Mononuclear cell (primary cell): Measurements from ENCODE around the gene GPX3. TPM values are rescaled to one million over a fixed set of nuclear protein-coding genes. Genes with fewer than 3 reads are reported as not detected.

Source experiments
- H3K27me3 ChIP-seq: 2 replicates; pipeline ENCODE4 v1.6.0; 2011; ENCODE audit warnings: low read length, control low read depth; ENCODE audit not compliant: insufficient read depth
- H3K4me1 ChIP-seq: 2 replicates; pipeline ENCODE4 v1.5.1; 2011; ENCODE audit warnings: mild to moderate bottlenecking, low read length, control low read depth; ENCODE audit not compliant: insufficient read depth
- H3K4me3 ChIP-seq: 2 replicates; pipeline ENCODE4 v1.5.1; 2011; ENCODE audit warnings: mild to moderate bottlenecking, low read length, moderate library complexity
- H3K9me3 ChIP-seq: 2 replicates; pipeline ENCODE4 v1.5.1; 2011; ENCODE audit warnings: low read depth, mild to moderate bottlenecking, control low read depth, low read length
- total RNA-seq: library from RNA; depleted of rRNA; stranded (reverse); fragments of >200 nt; gene quantifications from one replicate; pipeline ENCODE4 v1.2.3, GENCODE V29; 2012

The GPX3 gene
- total RNA-seq, 1 donor, result 1.6 TPM

DNA sequence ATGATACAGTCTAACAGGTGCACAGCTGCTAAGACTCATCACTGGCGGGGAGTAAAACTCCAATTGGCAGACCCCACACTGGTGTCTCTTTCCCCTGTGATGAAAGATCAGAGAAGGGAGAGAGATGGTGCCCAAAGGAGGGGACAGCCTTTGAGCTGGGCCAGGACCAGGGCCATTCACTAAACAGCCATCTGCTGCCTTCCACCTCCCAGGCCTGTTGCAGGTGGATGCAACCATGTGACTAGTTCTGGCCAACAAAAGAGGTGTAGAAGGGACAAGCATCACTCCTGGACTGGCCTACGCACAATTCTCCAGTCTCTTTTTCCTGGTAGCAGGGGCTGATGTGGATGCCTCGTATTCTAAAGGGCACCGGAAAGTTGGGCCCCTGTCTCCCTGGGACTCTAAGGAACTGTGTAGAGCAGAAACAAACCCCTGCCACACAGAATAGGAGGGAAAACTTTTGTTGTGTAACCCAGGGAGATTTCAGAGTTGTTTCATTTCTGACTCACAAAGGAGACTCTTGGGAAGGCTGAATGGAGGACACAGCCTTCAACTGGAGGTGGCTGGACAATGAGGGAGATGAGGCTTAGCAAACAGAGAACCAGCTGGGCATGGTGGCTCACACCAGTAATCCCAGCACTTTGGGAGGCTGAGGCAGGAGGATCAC, 33.5 kb downstream of the GPX3 start:
- Histone ChIP-seq H3K4me3 (no peak overlapping the region), H3K27me3 (no peaks in the 10 kb centered on the region), H3K4me1 (peaks cover 70% of the 10 kb centered on the region), H3K9me3 (no peaks in the 10 kb centered on the region)

GRCh38 chr5:151054709-151055108, 34.3 kb downstream of the GPX3 start:
- H3K9me3 ChIP-seq, result no peaks in the 10 kb centered on the region
- H3K4me1 ChIP-seq, result peaks cover 77% of the 10 kb centered on the region
- H3K27me3 ChIP-seq, result no peaks in the 10 kb centered on the region
- H3K4me3 ChIP-seq, result no peak overlapping the region

- no peaks in the 10 kb centered on the region for H3K9me3 ChIP-seq
- H3K4me1 ChIP-seq, result peaks cover 84% of the 10 kb centered on the region
- no peaks in the 10 kb centered on the region for H3K27me3 ChIP-seq
- H3K4me3 ChIP-seq, result no peak overlapping the region
Measured at GRCh38 chr5:151055336-151055735, 34.9 kb downstream of the GPX3 start.

GRCh38 chr5:151056379-151057325, 36.3 kb downstream of the GPX3 start:
- Histone ChIP-seq H3K4me1 (peaks cover 96% of the 10 kb centered on the region), H3K27me3 (no peaks in the 10 kb centered on the region), H3K9me3 (no peaks in the 10 kb centered on the region), H3K4me3 (no peak overlapping the region)

GRCh38 chr5:151058301-151058700, 37.9 kb downstream of the GPX3 start:
- H3K27me3 ChIP-seq, result no peaks in the 10 kb centered on the region
- H3K4me1 ChIP-seq, result peaks cover 96% of the 10 kb centered on the region
- no peaks in the 10 kb centered on the region for H3K9me3 ChIP-seq
- H3K4me3 ChIP-seq, result no peak overlapping the region

DNA sequence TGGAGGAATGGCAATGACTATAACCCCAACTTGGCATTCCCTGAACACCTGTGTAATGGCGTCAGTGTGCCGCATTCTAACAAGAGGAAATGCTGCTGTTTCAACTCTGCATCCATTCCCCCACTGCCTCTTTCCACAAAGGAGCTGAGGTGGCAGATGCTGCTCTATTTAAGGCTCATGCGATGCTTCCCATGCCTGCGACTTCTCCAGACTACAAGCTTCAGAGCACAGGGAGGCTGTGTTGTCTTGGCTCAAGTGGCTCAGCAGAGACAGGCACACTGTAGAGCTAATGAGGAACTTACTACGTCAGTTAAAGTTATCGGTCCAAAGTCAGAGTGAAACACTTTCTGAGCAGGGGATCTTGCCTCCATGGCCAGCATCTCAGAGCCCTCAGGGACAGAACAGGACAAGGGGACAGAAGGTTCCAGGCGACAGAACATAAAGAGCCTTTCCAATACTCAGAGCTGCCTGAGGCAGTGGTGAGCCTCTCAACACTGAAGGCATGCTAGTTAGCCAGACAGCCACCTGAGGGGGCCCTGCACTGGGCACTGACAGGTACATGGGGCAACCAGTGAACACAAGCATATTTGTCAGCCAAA, 38.6 kb downstream of the GPX3 start:
- H3K4me1 ChIP-seq, result peaks cover 96% of the 10 kb centered on the region
- H3K4me3 ChIP-seq, result no peak overlapping the region
- no peaks in the 10 kb centered on the region for H3K27me3 ChIP-seq
- no peaks in the 10 kb centered on the region for H3K9me3 ChIP-seq

GRCh38 chr5:151060742-151061141, 40.4 kb downstream of the GPX3 start:
- no peaks in the 10 kb centered on the region for H3K9me3 ChIP-seq
- no peaks in the 10 kb centered on the region for H3K27me3 ChIP-seq
- H3K4me1 ChIP-seq, result peaks cover 91% of the 10 kb centered on the region
- H3K4me3 ChIP-seq, result no peak overlapping the region

- H3K9me3 ChIP-seq, result no peaks in the 10 kb centered on the region
- H3K27me3 ChIP-seq, result no peaks in the 10 kb centered on the region
- H3K4me1 ChIP-seq, result peaks cover 83% of the 10 kb centered on the region
- H3K4me3 ChIP-seq, result no peak overlapping the region
Measured at GRCh38 chr5:151062405-151063141, 42.2 kb downstream of the GPX3 start.

DNA sequence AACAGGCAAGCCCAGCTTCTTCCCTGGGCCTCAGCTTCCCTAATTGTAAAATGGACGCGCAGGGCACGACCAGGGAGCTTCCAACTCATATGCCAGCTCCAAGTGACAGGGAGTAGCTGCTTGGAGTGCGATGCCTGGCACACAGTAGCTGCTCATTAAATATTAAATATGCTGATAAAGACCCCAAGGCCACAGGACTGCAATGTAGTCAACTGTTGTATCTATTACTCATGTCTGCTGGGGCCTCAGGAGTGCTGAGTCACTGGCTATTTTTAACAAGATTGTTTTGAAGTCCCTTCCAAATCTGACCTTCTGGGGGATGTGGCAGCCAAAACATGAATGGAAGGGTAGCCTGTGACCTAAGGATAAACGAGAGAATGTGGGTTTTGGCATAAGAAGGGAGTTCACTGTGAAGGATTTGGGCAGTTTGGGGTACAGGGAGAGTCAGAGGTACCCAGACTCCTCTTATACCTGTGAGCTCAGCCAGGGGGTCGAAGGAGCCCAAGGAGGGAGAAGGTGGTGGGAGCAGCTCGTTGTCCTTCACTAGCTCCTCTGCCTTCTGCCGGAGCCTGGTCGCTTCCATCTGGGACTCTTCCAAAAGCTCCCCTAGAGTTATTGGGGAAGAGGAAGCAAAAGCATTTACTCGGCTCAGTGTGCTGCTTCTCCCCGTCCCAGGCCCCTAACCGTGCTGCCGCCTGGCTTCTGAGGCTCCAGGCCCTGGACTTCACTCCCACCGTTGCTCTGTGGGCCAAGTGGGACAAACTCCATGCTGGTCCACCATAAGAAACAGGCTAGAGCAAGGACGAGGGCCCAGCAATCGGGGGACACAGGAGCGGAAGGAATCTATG, 43.0 kb downstream of the GPX3 start:
- peaks cover 83% of the 10 kb centered on the region for H3K4me1 ChIP-seq
- H3K27me3 ChIP-seq, result no peaks in the 10 kb centered on the region
- H3K4me3 ChIP-seq, result no peak overlapping the region
- H3K9me3 ChIP-seq, result no peaks in the 10 kb centered on the region

DNA sequence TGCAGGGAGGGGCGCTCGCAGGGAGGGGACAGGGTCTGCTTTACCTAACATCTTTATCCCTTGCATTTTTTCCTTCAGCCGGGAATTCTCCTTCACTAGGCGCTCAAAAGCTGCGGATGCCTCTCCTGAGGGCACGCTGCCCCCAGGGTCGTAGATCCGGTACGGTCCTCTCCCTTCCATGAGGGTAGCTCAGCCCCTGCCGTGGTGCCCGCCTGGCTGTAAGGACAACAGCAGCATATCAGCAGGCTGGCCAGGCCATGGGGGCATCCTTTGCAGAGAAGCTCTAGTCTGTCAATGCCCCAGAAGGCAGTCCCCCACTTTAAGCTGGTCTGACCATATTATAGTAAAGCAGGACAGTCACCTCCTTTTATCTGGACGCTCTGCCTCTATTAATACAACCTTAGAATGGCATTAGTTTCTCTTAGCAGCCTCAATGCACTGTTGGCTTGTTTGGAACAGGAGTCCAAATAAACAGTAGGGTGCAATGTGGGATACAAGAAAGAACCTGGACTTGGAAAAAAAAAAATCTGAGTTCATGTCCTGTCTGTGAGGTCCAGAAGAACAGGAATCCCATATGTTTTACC, 44.6 kb downstream of the GPX3 start:
- Histone ChIP-seq H3K9me3 (no peaks in the 10 kb centered on the region), H3K4me3 (no peak overlapping the region), H3K27me3 (no peaks in the 10 kb centered on the region), H3K4me1 (peaks cover 83% of the 10 kb centered on the region)

GRCh38 chr5:151065609-151066008, 45.2 kb downstream of the GPX3 start:
- no peaks in the 10 kb centered on the region for H3K9me3 ChIP-seq
- no peak overlapping the region for H3K4me3 ChIP-seq
- no peaks in the 10 kb centered on the region for H3K27me3 ChIP-seq
- H3K4me1 ChIP-seq, result peaks cover 81% of the 10 kb centered on the region

DNA sequence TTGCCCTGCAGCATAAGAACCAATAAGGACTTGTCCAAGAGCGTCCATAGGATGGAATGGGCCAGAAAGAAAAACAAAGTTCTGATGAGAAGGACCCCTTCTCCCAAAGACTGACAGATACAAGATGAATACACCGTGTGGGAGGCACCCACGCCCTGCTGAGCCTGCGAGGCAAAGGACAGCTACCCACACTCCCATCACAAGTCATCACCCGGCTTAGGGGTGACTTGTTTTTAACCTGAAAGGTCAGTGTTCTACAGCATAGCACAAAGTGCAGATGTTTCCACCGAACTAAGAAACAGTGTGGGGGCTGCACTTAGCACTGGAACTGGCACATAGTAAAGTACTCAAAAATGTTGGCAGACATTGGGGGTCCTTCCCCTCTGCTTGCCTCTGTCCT, 46.5 kb downstream of the GPX3 start:
- peaks cover 74% of the 10 kb centered on the region for H3K4me1 ChIP-seq
- H3K9me3 ChIP-seq, result no peaks in the 10 kb centered on the region
- no peak overlapping the region for H3K4me3 ChIP-seq
- no peaks in the 10 kb centered on the region for H3K27me3 ChIP-seq

DNA sequence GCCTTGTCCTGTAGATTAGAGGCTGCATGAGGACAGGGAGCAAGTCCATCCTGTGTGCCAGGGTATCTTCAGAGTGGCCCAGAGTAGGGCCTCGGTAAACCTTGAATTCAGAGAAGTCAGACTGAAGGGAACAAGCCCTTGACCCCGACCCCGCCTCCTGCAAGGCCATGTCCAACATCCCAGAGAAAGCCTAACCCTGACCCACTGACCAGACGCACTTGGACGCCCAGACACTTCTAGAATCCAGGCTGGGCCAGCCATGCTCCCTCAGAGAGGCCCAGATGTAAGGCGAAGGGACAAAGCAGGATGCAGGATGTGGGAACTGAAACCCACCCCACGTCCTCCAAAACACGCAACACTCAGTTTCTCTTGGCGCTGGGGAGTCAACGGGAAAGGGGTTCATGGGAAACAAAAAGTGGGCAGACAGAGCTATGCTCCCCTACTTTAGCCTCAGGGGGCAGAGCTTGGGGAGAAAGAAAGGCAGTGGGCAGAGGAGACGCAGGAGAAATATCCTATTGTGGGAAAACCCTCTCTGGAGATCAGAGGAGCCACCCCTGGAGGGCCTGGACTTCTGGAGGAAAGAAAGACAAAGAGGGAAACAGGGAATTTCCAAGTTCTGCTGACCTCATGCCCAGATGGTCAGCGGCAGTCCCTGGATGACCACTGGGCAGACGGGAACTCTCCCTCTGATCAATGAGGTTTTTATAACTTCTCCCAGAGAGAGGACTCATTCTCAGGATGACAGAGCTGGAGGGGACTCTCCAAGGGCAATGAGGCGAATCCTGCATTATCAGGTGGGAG, 47.4 kb downstream of the GPX3 start:
- peaks cover 65% of the 10 kb centered on the region for H3K4me1 ChIP-seq
- H3K9me3 ChIP-seq, result no peaks in the 10 kb centered on the region
- no peaks in the 10 kb centered on the region for H3K27me3 ChIP-seq
- no peak overlapping the region for H3K4me3 ChIP-seq
